ENCODE measurements around the gene ZNF653. TPM values are rescaled to one million over a fixed set of nuclear protein-coding genes. Genes with fewer than 3 reads are reported as not detected.
A peak's percentile ranks its signal among the peaks of the same experiment; 100 is the strongest.

The ZNF653 gene
- total and polyA plus RNA-seq, 2 donors, result 4.5 to 9.8 TPM

- 31% methylated on average over 25 of the region's 25 CpGs for WGBS
- Histone ChIP-seq H3K36me3 (ENCODE audit: insufficient read depth) (peaks cover 4% of the 10 kb centered on the region), H3K4me3 (ENCODE audit: low read depth, low read length) (no peak overlapping the region), H3K27ac (ENCODE audit: low read depth) (no peak overlapping the region), H3K4me1 (ENCODE audit: insufficient read depth) (peaks cover 1% of the 10 kb centered on the region)
- no peak for DNase-seq (ENCODE audit: extremely low spot score)
Measured at GRCh38 chr19:11451871-11452619, 53.6 kb downstream of the ZNF653 start.

GRCh38 chr19:11451327-11451870 lies 54.2 kb downstream of the ZNF653 start:
- WGBS, result 23% methylated on average over 13 of the region's 13 CpGs
- Histone ChIP-seq H3K27ac (ENCODE audit: low read depth) (no peak overlapping the region), H3K4me1 (ENCODE audit: insufficient read depth) (peaks cover 1% of the 10 kb centered on the region), H3K36me3 (ENCODE audit: insufficient read depth) (peaks cover 4% of the 10 kb centered on the region), H3K4me3 (ENCODE audit: low read depth, low read length) (no peak overlapping the region)
- DNase-seq (ENCODE audit: extremely low spot score), result no peak

DNA sequence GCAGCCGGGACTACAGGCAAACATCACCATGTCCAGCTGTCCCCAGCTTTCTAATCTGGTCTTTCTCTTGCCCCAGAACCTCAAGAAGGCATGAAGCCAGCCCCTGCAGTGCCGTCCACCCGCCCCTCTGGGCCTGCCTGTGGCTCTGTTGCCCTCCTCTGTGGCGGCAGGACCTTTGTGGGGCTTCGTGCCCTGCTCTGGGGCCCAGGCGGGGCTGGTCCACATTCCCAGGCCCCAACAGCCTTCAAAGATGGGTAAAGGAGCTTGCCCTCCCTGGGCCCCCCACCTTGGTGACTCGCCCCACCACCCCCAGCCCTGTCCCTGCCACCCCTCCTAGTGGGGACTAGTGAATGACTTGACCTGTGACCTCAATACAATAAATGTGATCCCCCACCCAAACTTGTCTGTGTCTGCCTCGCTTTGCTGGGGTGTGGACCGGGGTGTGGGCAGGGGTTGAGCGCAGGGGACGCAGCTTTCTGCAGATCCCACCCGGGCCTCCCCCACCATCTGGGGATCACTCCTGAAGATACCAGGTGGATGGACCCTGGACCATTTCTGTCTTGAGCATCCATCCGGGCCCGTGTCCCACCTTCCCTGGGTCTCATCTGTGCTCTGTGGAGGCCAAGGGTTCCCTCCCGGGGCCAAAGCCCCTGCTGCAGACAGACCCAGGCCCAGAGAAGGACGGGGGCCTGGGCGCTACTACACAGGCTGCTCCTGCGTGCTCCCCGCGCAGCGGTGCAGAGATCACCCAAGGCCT lies 54.9 kb downstream of the ZNF653 start:
- H3K4me1 ChIP-seq (ENCODE audit: insufficient read depth), result peaks cover 1% of the 10 kb centered on the region
- H3K27ac ChIP-seq (ENCODE audit: low read depth), result no peak overlapping the region
- WGBS, result 81% methylated on average over 21 of the region's 21 CpGs
- peaks cover 7% of the 10 kb centered on the region for H3K36me3 ChIP-seq (ENCODE audit: insufficient read depth)
- no peak for DNase-seq (ENCODE audit: extremely low spot score)
- no peak overlapping the region for H3K4me3 ChIP-seq (ENCODE audit: low read depth, low read length)

GRCh38 chr19:11448923-11449554 lies 56.6 kb downstream of the ZNF653 start:
- H3K4me1 ChIP-seq (ENCODE audit: insufficient read depth), result peaks cover 1% of the 10 kb centered on the region
- DNase-seq (ENCODE audit: extremely low spot score), result no peak
- 93% methylated on average over 31 of the region's 31 CpGs for WGBS
- H3K27ac ChIP-seq (ENCODE audit: low read depth), result no peak overlapping the region
- no peak overlapping the region for H3K4me3 ChIP-seq (ENCODE audit: low read depth, low read length)
- H3K36me3 ChIP-seq (ENCODE audit: insufficient read depth), result peaks cover 13% of the 10 kb centered on the region

DNA sequence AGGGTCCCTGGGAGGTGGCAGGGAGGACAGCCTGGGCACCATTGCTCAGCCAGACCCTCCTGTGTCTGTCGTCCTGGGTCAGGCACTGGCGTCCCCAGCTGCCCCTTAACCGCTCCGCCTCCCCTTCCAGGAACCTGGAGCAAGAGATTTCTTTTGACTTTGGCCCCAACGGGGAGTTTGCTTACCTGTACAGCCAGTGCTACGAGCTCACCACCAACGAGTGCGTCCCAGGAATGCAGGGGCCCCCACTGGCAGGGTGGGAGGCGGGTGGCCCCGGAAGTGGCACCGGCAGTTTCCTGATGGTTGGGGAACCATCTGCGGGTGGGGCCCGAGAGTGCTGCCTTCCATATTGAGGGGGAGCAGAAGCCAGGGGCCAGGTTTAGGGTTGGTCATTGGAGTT lies 57.2 kb downstream of the ZNF653 start:
- Histone ChIP-seq H3K4me1 (ENCODE audit: insufficient read depth) (peaks cover 1% of the 10 kb centered on the region), H3K36me3 (ENCODE audit: insufficient read depth) (peaks cover 13% of the 10 kb centered on the region), H3K4me3 (ENCODE audit: low read depth, low read length) (no peak overlapping the region), H3K27ac (ENCODE audit: low read depth) (no peak overlapping the region)
- DNase-seq (ENCODE audit: extremely low spot score), result no peak
- WGBS, result 83% methylated on average over 13 of the region's 13 CpGs

GRCh38 chr19:11447347-11448262 lies 58.0 kb downstream of the ZNF653 start:
- 86% methylated on average over 35 of the region's 35 CpGs for WGBS
- no peak for DNase-seq (ENCODE audit: extremely low spot score)
- Histone ChIP-seq H3K36me3 (ENCODE audit: insufficient read depth) (peaks cover 13% of the 10 kb centered on the region), H3K27ac (ENCODE audit: low read depth) (no peak overlapping the region), H3K4me3 (ENCODE audit: low read depth, low read length) (no peak overlapping the region), H3K4me1 (ENCODE audit: insufficient read depth) (peaks cover 1% of the 10 kb centered on the region)

DNA sequence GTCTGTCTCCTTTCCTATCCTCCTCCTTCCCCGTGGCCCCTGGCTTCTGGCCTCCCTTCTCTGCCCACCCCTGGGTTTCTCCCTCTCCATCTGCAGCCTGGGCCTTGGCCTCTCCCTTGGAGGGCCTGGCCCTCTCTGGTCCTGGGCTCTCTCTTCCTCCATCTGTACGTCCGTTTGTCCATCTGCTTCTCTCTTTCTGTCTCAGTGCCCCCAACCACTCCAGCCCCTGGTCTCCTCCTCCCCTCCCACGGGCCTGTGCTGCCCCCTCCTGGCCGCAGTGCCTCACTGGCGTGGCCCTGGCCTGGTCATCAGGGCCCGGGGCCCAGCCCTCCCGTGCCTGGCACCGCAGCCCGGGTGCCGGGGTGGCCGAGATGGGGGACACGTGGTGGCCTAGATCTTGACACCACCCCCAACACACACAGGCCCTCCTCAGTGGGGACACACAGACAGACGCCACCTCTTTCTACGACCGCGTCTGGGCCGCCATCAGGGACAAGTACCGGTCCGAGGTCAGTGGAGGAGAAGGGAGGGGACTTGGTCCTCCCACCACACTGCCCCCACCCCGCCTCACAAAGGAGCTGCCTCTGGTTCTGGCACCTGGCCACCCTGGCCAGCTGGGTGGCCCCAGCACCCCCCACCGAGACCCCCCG lies 58.9 kb downstream of the ZNF653 start:
- no peak overlapping the region for H3K27ac ChIP-seq (ENCODE audit: low read depth)
- 68% methylated on average over 23 of the region's 23 CpGs for WGBS
- peaks cover 13% of the 10 kb centered on the region for H3K36me3 ChIP-seq (ENCODE audit: insufficient read depth)
- H3K4me1 ChIP-seq (ENCODE audit: insufficient read depth), result peaks cover 1% of the 10 kb centered on the region
- no peak for DNase-seq (ENCODE audit: extremely low spot score)
- no peak overlapping the region for H3K4me3 ChIP-seq (ENCODE audit: low read depth, low read length)

GRCh38 chr19:11446271-11446651 lies 59.4 kb downstream of the ZNF653 start:
- H3K36me3 ChIP-seq (ENCODE audit: insufficient read depth), result peaks cover 13% of the 10 kb centered on the region
- no peak for DNase-seq (ENCODE audit: extremely low spot score)
- no peak overlapping the region for H3K4me3 ChIP-seq (ENCODE audit: low read depth, low read length)
- H3K27ac ChIP-seq (ENCODE audit: low read depth), result no peak overlapping the region
- H3K4me1 ChIP-seq (ENCODE audit: insufficient read depth), result no peaks in the 10 kb centered on the region
- WGBS, result 90% methylated on average over 14 of the region's 14 CpGs

DNA sequence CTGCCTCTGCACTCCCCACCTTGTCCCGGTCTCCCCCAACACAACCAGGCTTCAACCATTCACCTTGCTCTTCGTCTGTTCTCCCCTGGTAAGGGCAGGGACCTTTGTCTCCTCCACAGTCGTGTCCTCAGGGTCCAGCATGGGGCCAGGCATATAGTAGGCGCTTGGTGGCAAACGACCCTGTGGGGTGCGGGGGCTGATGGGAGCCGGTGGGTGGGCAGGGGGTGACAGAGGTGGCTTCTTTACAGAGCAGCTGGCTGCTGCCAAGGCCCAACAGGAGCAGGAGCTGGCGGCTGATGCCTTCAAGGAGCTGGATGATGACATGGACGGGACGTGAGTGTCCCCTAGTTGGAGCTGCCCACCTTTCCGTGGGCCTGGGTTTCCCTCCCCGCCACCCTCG lies 60.5 kb downstream of the ZNF653 start:
- peaks cover 13% of the 10 kb centered on the region for H3K36me3 ChIP-seq (ENCODE audit: insufficient read depth)
- H3K4me3 ChIP-seq (ENCODE audit: low read depth, low read length), result no peak overlapping the region
- H3K4me1 ChIP-seq (ENCODE audit: insufficient read depth), result no peaks in the 10 kb centered on the region
- no peak for DNase-seq (ENCODE audit: extremely low spot score)
- H3K27ac ChIP-seq (ENCODE audit: low read depth), result no peak overlapping the region
- WGBS, result 87% methylated on average over 13 of the region's 13 CpGs

- 76% methylated on average over 5 of the region's 5 CpGs for WGBS
- Histone ChIP-seq H3K27ac (ENCODE audit: low read depth) (no peak overlapping the region), H3K4me1 (ENCODE audit: insufficient read depth) (no peaks in the 10 kb centered on the region), H3K36me3 (ENCODE audit: insufficient read depth) (peaks cover 11% of the 10 kb centered on the region), H3K4me3 (ENCODE audit: low read depth, low read length) (no peak overlapping the region)
- DNase-seq (ENCODE audit: extremely low spot score), result no peak
Measured at GRCh38 chr19:11444059-11444458, 61.6 kb downstream of the ZNF653 start.

DNA sequence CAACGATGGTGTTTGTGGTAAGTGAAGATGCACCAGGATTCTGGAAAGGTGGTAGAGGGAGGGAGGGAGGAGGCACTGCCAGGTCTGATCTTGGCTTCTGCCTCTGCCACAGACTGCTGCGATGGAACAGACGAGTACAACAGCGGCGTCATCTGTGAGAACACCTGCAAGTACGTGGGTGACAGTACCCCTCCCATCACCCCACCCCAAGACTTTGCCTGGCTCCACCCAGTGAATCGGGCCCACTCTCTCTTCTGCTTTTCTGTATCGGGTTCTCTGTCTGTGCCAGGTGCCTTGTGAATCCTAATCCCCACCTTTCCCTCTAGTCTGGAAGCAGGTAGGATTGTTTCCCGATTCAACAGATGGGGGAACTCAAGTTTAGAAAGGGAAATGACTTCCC lies 67.7 kb downstream of the ZNF653 start:
- peaks cover 1% of the 10 kb centered on the region for H3K4me1 ChIP-seq (ENCODE audit: insufficient read depth)
- H3K4me3 ChIP-seq (ENCODE audit: low read depth, low read length), result no peak overlapping the region
- no peak for DNase-seq (ENCODE audit: extremely low spot score)
- WGBS, result 92% methylated on average over 9 of the region's 9 CpGs
- no peak overlapping the region for H3K27ac ChIP-seq (ENCODE audit: low read depth)
- no peaks in the 10 kb centered on the region for H3K36me3 ChIP-seq (ENCODE audit: insufficient read depth)

GRCh38 chr19:11435833-11436313 lies 69.8 kb downstream of the ZNF653 start:
- Histone ChIP-seq H3K27ac (ENCODE audit: low read depth) (no peak overlapping the region), H3K36me3 (ENCODE audit: insufficient read depth) (no peaks in the 10 kb centered on the region), H3K4me3 (ENCODE audit: low read depth, low read length) (peak overlapping the region; percentile 59), H3K4me1 (ENCODE audit: insufficient read depth) (peaks cover 1% of the 10 kb centered on the region)
- DNase-seq (ENCODE audit: extremely low spot score), result no peak
- 4% methylated on average over 21 of the region's 21 CpGs for WGBS
